Chondrocyte (in vitro differentiated cells): ENCODE measurements around the gene EPB41L3. TPM values are rescaled to one million over a fixed set of nuclear protein-coding genes. Genes with fewer than 3 reads are reported as not detected.

ENCODE experiments used
- DNase-seq: peaks from one replicate; pipeline ENCODE4 v3.0.0; 2021; ENCODE audit warnings: mixed read lengths, low spot score
- H3K27ac Mint-ChIP-seq: one replicate; pipeline ENCODE4 v1.8.0; 2021; ENCODE audit warnings: mild to moderate bottlenecking, moderate library complexity, mixed read lengths; ENCODE audit not compliant: unreplicated experiment
- H3K27me3 Mint-ChIP-seq: 2 replicates; pipeline ENCODE4 v1.8.0; 2021; ENCODE audit warnings: low read depth, mixed read lengths
- H3K36me3 Mint-ChIP-seq: 2 replicates; pipeline ENCODE4 v1.8.0; 2021; ENCODE audit warnings: low read depth, mixed read lengths
- H3K4me1 Mint-ChIP-seq: 2 replicates; pipeline ENCODE4 v1.8.0; 2021; ENCODE audit warnings: low read depth, mild to moderate bottlenecking, mixed read lengths
- H3K4me3 Mint-ChIP-seq: one replicate; pipeline ENCODE4 v1.8.0; 2021; ENCODE audit warnings: mild to moderate bottlenecking, moderate library complexity, mixed read lengths; ENCODE audit not compliant: unreplicated experiment
- H3K9me3 Mint-ChIP-seq: 2 replicates; pipeline ENCODE4 v1.8.0; 2021; ENCODE audit warnings: low read depth, mixed read lengths
- total RNA-seq: library from RNA; stranded (reverse); gene quantifications from 3 replicates; pipeline ENCODE4 v1.2.1, GENCODE V29; 2021
- TF ChIP-seq, protein P1 (sequence below): fragments of 200-600 bp; sonication (generic); IDR thresholded peaks from 2 replicates; pipeline ENCODE4 v1.5.0; 2021; ENCODE audit warnings: antibody characterized with exemption, mild to moderate bottlenecking, moderate library complexity

The EPB41L3 gene
- total RNA-seq, 1 donor from 2014 or later, result 61.1 TPM

DNA sequence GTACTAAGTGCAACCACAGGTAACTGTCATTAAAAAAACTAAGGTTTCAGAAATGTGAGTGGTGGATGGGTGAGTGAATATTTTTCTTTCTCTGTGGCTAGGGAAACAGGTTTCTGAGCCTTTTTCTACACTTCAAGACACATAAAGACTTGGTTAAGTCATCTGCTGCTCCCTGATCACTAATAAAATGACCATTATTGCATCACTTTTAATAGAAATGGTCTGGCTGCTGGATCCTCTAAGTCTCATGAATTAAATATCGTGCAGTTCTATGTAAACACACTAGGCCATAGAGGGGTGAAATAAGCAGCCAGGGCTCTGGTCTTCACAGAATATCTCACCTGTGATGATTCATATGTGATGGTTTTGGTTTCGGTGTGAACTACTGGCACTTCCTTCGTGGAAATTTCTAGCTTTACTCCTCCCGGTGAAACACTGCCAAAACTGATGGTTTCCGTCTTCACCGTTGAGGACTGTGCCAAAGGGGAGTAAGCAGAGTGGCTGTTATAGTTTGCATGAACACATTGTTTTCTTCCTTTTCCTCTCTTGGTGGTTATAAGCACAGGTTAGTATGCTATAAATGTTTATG lies 147.8 kb downstream of the EPB41L3 start:
- Mint-ChIP-seq H3K4me1 (peaks cover 4% of the 10 kb centered on the region), H3K9me3 (no peaks in the 10 kb centered on the region), H3K27me3 (no peaks in the 10 kb centered on the region), H3K4me3 (no peak overlapping the region), H3K27ac (no peak overlapping the region), H3K36me3 (peaks cover 31% of the 10 kb centered on the region)
- no peak for DNase-seq
- TF ChIP-seq, protein P1, sequence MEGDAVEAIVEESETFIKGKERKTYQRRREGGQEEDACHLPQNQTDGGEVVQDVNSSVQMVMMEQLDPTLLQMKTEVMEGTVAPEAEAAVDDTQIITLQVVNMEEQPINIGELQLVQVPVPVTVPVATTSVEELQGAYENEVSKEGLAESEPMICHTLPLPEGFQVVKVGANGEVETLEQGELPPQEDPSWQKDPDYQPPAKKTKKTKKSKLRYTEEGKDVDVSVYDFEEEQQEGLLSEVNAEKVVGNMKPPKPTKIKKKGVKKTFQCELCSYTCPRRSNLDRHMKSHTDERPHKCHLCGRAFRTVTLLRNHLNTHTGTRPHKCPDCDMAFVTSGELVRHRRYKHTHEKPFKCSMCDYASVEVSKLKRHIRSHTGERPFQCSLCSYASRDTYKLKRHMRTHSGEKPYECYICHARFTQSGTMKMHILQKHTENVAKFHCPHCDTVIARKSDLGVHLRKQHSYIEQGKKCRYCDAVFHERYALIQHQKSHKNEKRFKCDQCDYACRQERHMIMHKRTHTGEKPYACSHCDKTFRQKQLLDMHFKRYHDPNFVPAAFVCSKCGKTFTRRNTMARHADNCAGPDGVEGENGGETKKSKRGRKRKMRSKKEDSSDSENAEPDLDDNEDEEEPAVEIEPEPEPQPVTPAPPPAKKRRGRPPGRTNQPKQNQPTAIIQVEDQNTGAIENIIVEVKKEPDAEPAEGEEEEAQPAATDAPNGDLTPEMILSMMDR, result no peak

DNA sequence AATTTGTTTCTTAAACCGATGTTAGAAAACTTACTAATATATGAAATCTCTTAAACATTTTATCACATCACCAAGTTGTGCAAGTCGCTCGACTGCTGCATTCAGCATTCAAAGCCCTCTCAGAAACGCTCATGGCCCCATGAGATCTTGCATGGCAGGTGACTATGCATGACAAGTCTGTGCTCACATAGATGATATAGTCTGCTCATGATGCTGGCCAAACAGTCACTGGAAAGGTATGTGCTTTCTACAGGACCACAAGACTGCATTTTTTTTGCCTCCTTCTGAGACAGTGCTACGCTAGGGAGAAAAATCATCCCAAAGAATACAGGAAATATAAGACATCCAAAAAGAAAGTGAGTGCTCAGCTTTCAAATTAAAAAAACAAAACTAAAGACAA lies 150.0 kb downstream of the EPB41L3 start:
- no peak for DNase-seq

DNA sequence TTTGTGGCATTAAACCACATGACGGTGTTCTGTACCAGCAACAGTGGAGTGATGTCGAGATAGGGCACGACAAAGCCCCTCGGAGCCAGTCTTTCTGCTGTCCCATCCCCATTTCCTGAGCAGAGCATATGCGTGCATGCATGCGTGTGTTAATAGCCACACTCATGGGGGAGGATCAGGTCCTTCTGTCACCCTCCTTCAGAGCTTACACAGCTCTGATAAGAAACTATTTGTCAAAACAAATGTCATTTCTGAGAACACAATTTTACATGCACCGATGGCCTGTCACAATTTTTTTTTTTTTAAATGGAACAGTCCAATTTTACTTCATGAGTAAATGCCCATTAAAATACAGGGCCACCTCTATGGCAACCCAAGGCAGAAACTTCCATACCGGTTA lies 152.4 kb downstream of the EPB41L3 start:
- Mint-ChIP-seq H3K27me3 (no peaks in the 10 kb centered on the region), H3K36me3 (peaks cover 27% of the 10 kb centered on the region)

More for the DNA sequence above, 150.0 kb downstream of the EPB41L3 start:
- Mint-ChIP-seq H3K9me3 (no peaks in the 10 kb centered on the region), H3K36me3 (peaks cover 34% of the 10 kb centered on the region), H3K4me3 (no peak overlapping the region), H3K4me1 (peaks cover 4% of the 10 kb centered on the region), H3K27me3 (no peaks in the 10 kb centered on the region), H3K27ac (no peak overlapping the region)
- TF ChIP-seq, protein P1, result no peak

DNA sequence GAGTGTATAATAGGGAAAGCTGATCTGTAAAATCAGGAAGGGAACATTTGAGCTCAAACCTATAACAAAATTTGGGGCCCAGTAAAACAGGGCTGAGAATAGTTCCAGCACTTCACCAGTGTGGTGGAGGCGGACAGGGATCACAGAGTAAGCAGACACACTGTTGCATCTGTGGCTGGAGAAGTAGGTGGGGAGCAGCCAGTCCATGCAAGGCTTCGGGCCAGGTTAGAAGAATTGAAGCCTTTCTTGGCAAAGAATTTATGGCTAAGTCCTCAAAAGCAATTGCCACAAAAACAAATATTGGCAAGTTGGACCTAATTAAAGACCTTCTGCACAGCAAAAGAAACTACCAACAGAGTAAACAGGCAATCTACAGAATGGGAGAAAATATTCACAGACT lies 154.4 kb downstream of the EPB41L3 start:
- peaks cover 4% of the 10 kb centered on the region for H3K4me1 Mint-ChIP-seq
- TF ChIP-seq, protein P1, result no peak
- H3K27me3 Mint-ChIP-seq, result no peaks in the 10 kb centered on the region
- H3K4me3 Mint-ChIP-seq, result no peak overlapping the region
- no peak for DNase-seq
- H3K27ac Mint-ChIP-seq, result no peak overlapping the region
- no peaks in the 10 kb centered on the region for H3K9me3 Mint-ChIP-seq
- peaks cover 15% of the 10 kb centered on the region for H3K36me3 Mint-ChIP-seq

More for the DNA sequence above, 152.4 kb downstream of the EPB41L3 start:
- peaks cover 4% of the 10 kb centered on the region for H3K4me1 Mint-ChIP-seq
- H3K27ac Mint-ChIP-seq, result no peak overlapping the region
- TF ChIP-seq, protein P1, result no peak
- no peak for DNase-seq
- H3K4me3 Mint-ChIP-seq, result no peak overlapping the region
- H3K9me3 Mint-ChIP-seq, result no peaks in the 10 kb centered on the region

DNA sequence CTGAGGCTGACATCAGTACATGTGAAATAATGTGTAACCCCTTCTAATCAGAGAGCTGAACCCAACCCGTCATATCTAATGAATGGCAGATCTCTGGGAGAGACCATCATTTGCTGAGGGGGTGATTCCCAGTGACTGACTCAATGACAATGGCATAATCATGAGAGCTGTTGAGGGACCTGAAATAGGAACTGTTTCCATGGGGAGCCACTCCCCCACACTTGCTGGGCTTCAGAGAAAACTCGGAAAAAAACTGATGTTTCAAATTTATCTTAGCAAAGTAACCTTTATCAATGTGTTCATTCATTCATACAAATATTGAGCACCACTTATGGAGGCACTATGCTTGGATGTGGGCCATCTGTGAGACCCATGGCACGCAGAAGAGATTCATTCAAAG lies 154.9 kb downstream of the EPB41L3 start:
- H3K4me3 Mint-ChIP-seq, result no peak overlapping the region
- no peak overlapping the region for H3K27ac Mint-ChIP-seq
- H3K27me3 Mint-ChIP-seq, result no peaks in the 10 kb centered on the region
- TF ChIP-seq, protein P1, result no peak
- DNase-seq, result no peak
- H3K36me3 Mint-ChIP-seq, result peaks cover 14% of the 10 kb centered on the region
- H3K4me1 Mint-ChIP-seq, result peaks cover 2% of the 10 kb centered on the region
- H3K9me3 Mint-ChIP-seq, result no peaks in the 10 kb centered on the region
